Psoas muscle (tissue), 8 donors: ENCODE data around the gene TTC22. TPM values are rescaled to one million over a fixed set of nuclear protein-coding genes. Genes with fewer than 3 reads are reported as not detected.

Experiments
- ATAC-seq, 4 donors: fragments of 200-7000 bp; cut with Tn5 transposase; one replicate each; pipeline ENCODE4 v1.9.1; 2020; ENCODE audit warnings: moderate library complexity in 3 of 4, mild to moderate bottlenecking in 2 of 4
- DNase-seq, 2 donors: peaks; one replicate each; pipeline ENCODE4 v3.0.0-alpha.2; 2020
- H3K27ac ChIP-seq: fragments of 200-600 bp; one replicate; pipeline ENCODE4 v1.8.0; 2022
- H3K27me3 ChIP-seq, 3 donors: fragments of 200-600 bp in 1 of 3; one replicate each; pipeline versions ENCODE4 v1.6.1 to v1.8.0; 2013 to 2022; ENCODE audit warnings: low read length in 2 of 3, mild to moderate bottlenecking in 2 of 3, moderate library complexity in 1 of 3; ENCODE audit not compliant: insufficient read depth in 3 of 3
- H3K36me3 ChIP-seq, 2 donors: fragments of 200-600 bp in 1 of 2; one replicate each; pipeline versions ENCODE4 v1.6.1 to v1.8.0; 2013 to 2022; ENCODE audit warnings: low read depth in 1 of 2, mild to moderate bottlenecking in 1 of 2, moderate library complexity in 1 of 2; ENCODE audit not compliant: insufficient read depth in 1 of 2
- H3K4me1 ChIP-seq: fragments of 200-600 bp; one replicate; pipeline ENCODE4 v1.8.0; 2022
- H3K4me3 ChIP-seq: fragments of 200-600 bp; one replicate; pipeline ENCODE4 v1.8.0; 2022; ENCODE audit warnings: mild to moderate bottlenecking
- H3K9me3 ChIP-seq: fragments of 200-600 bp; one replicate; pipeline ENCODE4 v1.8.0; 2022
- WGBS, 3 donors: extraction: QIAGEN DNeasy Blood & Tissue Kit; methylation state at CpG; one replicate each; pipeline versions ENCODE4 v1.1.6 to v1.1.7; 2013; 5-methylcytosine and 5-hydroxymethylcytosine counted together
- intact Hi-C, 2 donors: fragments of 100-400 bp; cut with DNase I; formaldehyde crosslinking; loops; one replicate each; pipeline versions ENCODE4 v1.11.0 to v1.14.2; 2022
- polyA plus RNA-seq, 3 donors: library from polyadenylated mRNA; stranded (reverse); fragments of 200-250 nt; gene quantifications; one replicate each; pipeline ENCODE4 v1.2.3, GENCODE V29; 2013
- total RNA-seq, 4 donors: library from RNA; stranded (reverse); fragmentation: NEBNext Ultra II Directional in 2 of 4; extraction: Animal tissue kit (Norgen Biotek cat#: 25700) in 2 of 4; gene quantifications; one replicate each; pipeline versions ENCODE4 v1.2.1 to v1.2.4, GENCODE V29; 2021 to 2023
- TF ChIP-seq, protein P1 (sequence below): fragments of 200-600 bp; IDR thresholded peaks from one replicate; pipeline ENCODE4 v1.8.0; 2022; ENCODE audit warnings: antibody characterized with exemption
- donor health status: healthy with polysubstance abuse.
- donor health status: DM: no; HTN: no; CAD: no; lungs with moderate emphysema.
- donor health status: Bipolar disorder and iron deficiency.
- donor health status: healthy.
- donor health status: DM: yes; HTN: yes; CAD: no.
- donor health status: DM: no; HTN: no; CAD: no.
- donor health status: DM: no; HTN: no; CAD: no.
- donor health status: DM: yes; HTN: yes; CAD: no.

The TTC22 gene
- total and polyA plus RNA-seq, 7 donors: 0.03 to 0.13 (median 0.03) TPM; not detected in 2

DNA sequence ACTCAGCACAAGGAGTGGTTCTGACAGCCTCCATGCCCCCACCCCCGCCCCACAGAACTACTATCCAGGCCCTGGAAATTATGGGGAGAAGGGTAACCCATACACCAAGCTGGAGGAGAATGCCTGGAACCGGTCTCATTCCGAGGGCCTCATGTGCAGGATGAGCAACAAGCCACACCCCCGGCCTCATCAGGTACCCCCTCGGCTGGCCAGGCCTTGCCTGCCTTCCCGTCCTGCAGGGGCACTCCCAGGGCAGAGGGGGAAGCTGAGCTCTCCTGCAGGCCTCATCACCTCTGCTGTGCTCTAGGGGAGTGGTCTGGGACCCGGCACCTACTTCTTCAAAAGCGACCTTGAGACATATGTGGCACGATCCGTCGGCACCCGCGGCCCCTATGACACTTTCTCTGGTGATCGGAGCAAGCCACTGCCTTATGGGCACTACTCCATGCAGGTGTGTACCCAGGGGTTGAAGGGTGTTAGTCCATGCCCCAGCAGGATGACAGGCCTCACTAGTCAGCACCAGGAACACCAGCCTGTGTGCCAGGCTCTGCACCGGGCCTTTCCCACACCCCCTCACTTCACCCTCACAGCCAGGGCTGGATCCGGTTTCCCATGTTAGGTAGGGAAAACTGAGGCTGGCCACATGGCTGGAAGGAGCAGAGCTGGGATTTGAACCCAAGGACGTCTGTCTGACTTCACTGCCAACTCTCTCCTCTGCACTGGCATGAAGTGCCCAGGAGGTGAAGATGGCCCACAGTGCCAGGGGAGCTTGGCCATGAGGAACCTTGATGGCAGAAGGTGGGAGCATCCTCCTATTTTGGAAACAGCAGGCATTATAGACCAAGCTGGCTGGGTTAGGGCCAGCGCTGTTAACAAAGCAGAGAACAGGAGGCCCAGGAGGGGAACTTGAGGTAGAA is 10.9 kb upstream of the TTC22 start:
- Histone ChIP-seq H3K27ac (no peak overlapping the region), H3K36me3 (no peaks in the 10 kb centered on the region), H3K4me3 (no peak overlapping the region), H3K9me3 (no peaks in the 10 kb centered on the region), H3K4me1 (no peaks in the 10 kb centered on the region), H3K27me3 (no peaks in the 10 kb centered on the region)
- no peak for ATAC-seq
- no peak for DNase-seq
- intact Hi-C loops: loop anchor here (5.0 to 10.0 kb wide), 5 partner anchors 140 to 740 kb away; no protein-coding TSS in a partner anchor
- 79 to 83% (median 82%) methylated on average over 18 of the region's 18 CpGs for WGBS, 3 donors
- TF ChIP-seq, protein P1, sequence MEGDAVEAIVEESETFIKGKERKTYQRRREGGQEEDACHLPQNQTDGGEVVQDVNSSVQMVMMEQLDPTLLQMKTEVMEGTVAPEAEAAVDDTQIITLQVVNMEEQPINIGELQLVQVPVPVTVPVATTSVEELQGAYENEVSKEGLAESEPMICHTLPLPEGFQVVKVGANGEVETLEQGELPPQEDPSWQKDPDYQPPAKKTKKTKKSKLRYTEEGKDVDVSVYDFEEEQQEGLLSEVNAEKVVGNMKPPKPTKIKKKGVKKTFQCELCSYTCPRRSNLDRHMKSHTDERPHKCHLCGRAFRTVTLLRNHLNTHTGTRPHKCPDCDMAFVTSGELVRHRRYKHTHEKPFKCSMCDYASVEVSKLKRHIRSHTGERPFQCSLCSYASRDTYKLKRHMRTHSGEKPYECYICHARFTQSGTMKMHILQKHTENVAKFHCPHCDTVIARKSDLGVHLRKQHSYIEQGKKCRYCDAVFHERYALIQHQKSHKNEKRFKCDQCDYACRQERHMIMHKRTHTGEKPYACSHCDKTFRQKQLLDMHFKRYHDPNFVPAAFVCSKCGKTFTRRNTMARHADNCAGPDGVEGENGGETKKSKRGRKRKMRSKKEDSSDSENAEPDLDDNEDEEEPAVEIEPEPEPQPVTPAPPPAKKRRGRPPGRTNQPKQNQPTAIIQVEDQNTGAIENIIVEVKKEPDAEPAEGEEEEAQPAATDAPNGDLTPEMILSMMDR: no peak

- DNase-seq: no peak
- Histone ChIP-seq H3K9me3 (no peaks in the 10 kb centered on the region), H3K4me1 (no peaks in the 10 kb centered on the region), H3K36me3 (no peaks in the 10 kb centered on the region), H3K4me3 (no peak overlapping the region), H3K27me3 (no peaks in the 10 kb centered on the region), H3K27ac (no peak overlapping the region)
- WGBS, 3 donors: 84 to 88% (median 85%) methylated on average over 5 of the region's 5 CpGs
- ATAC-seq: no peak
- intact Hi-C loops: loop anchor here (5.0 to 10.0 kb wide), 5 partner anchors 139 to 739 kb away; no protein-coding TSS in a partner anchor
- TF ChIP-seq, protein P1: no peak
These were observed 9.9 kb upstream of the TTC22 start for GRCh38 chr1:54811066-54811465.

GRCh38 chr1:54810153-54810942 is 9.2 kb upstream of the TTC22 start:
- intact Hi-C loops: loop anchor here (5.0 to 10.0 kb wide), 5 partner anchors 138 to 738 kb away; no protein-coding TSS in a partner anchor
- Histone ChIP-seq H3K36me3 (no peaks in the 10 kb centered on the region), H3K9me3 (no peaks in the 10 kb centered on the region), H3K4me1 (no peaks in the 10 kb centered on the region), H3K27ac (no peak overlapping the region), H3K27me3 (no peaks in the 10 kb centered on the region), H3K4me3 (no peak overlapping the region)
- DNase-seq (peak; percentile 44 to 71), ATAC-seq (peak; percentile 85 to 95 (median 88))
- TF ChIP-seq, protein P1: peak; percentile 80
- 27 to 37% (median 28%) methylated on average over 12 to 13 of the region's 13 CpGs for WGBS, 3 donors

DNA sequence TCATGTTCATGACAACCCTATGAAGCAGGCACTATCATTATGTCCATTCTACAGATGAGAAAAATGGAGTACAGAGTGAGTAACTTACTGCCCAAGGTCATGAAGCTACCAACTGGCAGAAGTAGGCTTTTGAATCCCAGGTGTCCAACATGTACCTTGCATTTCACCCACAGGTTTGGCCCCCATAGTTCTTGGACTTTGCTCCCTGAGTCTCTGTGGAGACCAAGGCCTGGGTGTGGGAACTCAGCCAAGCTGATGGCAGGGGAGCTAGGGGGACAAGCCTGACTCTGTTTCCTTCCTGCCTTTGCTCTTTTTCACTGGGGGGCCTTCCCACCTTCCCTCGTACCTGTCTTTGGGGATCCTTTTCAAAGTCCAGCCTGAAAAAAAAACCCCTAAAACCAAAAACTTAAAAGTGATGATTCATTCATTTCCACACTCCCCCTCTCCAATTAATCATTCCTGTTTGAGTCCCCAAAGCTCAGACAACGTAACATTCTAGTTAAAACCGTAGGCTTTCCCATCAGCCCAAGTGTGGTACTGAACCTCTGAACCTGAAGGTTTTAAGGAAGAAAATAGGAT is 8.5 kb upstream of the TTC22 start:
- 54 to 62% (median 57%) methylated on average over 3 of the region's 3 CpGs for WGBS, 3 donors
- H3K4me3 ChIP-seq: no peak overlapping the region
- H3K4me1 ChIP-seq: no peaks in the 10 kb centered on the region
- H3K27me3 ChIP-seq: no peaks in the 10 kb centered on the region
- TF ChIP-seq, protein P1: no peak
- DNase-seq (no peak), ATAC-seq (no peak)
- H3K9me3 ChIP-seq: no peaks in the 10 kb centered on the region
- H3K36me3 ChIP-seq: no peaks in the 10 kb centered on the region
- H3K27ac ChIP-seq: no peak overlapping the region
- intact Hi-C loops: loop anchor here (5.0 to 10.0 kb wide), 5 partner anchors 137 to 737 kb away; no protein-coding TSS in a partner anchor
